HG03342 (cell line): ENCODE results near the gene ALPP.
"Not testable (repeated sequence)": the region's sequence is repeated elsewhere in the genome, so short reads cannot be mapped to it uniquely, and the experiment has no call there.

ENCODE experiments used
- ATAC-seq: cut with Tn5 transposase; IDR thresholded peaks from one replicate; pipeline ENCODE4 v1.9.1; 2021; ENCODE audit warnings: mild to moderate bottlenecking, moderate library complexity; ENCODE audit not compliant: unreplicated experiment

ALPP gene

DNA sequence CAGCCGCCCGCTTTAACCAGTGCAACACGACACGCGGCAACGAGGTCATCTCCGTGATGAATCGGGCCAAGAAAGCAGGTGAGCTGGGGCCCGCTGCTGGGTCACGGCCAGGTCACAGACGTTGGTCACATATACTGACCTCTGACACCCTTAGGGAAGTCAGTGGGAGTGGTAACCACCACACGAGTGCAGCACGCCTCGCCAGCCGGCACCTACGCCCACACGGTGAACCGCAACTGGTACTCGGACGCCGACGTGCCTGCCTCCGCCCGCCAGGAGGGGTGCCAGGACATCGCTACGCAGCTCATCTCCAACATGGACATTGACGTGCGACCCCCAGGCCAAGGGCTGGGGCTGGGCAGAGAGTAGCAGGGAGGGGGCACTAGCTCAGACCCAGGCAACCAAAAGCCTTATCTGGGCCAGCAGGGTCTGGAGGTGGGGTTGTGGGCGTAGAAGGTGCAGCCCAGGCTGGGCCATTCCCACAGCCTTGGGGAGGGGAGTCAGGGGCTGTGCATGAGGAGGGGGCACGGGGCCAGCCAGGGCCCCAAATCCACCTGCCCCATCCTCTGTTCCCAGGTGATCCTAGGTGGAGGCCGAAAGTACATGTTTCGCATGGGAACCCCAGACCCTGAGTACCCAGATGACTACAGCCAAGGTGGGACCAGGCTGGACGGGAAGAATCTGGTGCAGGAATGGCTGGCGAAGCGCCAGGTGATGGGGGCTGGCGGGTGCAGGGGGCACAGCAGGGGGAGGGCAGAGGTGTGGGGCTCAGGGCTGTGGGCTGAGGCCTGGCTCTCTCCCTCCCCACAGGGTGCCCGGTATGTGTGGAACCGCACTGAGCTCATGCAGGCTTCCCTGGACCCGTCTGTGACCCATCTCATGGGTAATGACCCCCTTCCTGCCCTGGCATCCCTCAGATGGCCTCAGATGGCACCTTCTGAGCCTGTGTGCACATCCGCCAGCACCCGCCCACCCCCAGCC, 1.3 kb downstream of the ALPP start:
- not testable (repeated sequence) for ATAC-seq

DNA sequence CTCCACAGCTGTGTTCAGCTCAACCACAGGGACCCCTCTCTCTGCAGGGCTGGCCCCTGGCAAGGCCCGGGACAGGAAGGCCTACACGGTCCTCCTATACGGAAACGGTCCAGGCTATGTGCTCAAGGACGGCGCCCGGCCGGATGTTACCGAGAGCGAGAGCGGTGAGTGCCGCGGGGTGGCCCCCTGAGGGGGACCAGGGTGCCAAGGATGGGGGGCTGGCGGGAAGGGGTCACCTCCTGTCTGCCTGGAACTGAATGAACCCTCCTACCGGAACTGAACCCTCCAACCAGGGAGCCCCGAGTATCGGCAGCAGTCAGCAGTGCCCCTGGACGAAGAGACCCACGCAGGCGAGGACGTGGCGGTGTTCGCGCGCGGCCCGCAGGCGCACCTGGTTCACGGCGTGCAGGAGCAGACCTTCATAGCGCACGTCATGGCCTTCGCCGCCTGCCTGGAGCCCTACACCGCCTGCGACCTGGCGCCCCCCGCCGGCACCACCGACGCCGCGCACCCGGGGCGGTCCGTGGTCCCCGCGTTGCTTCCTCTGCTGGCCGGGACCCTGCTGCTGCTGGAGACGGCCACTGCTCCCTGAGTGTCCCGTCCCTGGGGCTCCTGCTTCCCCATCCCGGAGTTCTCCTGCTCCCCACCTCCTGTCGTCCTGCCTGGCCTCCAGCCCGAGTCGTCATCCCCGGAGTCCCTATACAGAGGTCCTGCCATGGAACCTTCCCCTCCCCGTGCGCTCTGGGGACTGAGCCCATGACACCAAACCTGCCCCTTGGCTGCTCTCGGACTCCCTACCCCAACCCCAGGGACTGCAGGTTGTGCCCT, 2.9 kb downstream of the ALPP start:
- not testable (repeated sequence) for ATAC-seq

DNA sequence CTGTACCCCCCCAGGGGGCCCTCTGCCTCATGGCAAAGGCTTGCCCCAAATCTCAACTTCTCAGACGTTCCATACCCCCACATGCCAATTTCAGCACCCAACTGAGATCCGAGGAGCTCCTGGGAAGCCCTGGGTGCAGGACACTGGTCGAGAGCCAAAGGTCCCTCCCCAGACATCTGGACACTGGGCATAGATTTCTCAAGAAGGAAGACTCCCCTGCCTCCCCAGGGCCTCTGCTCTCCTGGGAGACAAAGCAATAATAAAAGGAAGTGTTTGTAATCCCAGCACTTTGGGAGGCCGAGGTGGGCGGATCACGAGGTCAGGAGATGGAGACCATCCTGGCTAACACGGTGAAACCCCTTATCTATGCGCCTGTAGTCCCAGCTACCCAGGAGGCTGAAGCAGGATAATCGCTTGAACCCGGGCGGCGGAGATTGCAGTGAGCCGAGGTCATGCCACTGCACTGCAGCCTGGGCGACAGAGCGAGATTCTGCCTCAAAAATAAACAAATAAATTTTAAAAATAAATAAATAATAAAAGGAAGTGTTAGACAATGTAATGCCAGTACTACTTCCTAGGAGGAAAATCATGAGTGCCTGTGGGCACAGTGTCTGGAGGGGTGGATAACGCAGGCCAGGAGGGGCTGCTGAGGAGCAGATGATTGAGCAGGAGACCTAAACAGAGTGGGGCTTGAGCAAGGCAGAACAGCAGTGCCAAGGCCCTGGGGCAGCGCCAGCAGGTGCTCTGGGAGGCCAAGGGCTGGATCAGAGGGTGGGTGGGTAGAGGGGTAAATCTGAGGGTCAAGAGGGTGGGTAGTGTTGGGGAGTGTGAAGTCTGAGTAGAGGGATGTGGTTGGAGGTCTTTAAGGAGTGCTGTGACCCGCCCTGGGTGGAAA, 4.0 kb downstream of the ALPP start:
- ATAC-seq: no peak

DNA sequence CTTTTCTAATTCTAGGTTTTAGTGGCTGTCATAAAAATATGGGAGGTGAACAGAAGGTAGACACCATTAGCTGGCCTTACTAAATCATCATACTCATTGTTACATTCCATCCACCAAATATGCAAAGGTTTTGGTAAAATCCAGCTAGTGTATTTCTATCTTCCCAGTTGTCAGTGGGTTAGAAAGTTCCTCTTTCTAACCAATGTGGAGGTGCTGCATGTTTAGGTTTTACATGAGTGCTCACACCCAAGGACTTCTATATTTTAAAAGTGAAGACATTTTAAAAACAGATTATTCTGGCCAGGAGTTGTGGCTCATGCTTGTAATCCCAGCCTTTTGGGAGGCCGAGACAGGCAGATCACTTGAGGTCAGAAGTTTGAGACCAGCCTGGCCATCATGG, 5.9 kb downstream of the ALPP start:
- ATAC-seq: no peak

DNA sequence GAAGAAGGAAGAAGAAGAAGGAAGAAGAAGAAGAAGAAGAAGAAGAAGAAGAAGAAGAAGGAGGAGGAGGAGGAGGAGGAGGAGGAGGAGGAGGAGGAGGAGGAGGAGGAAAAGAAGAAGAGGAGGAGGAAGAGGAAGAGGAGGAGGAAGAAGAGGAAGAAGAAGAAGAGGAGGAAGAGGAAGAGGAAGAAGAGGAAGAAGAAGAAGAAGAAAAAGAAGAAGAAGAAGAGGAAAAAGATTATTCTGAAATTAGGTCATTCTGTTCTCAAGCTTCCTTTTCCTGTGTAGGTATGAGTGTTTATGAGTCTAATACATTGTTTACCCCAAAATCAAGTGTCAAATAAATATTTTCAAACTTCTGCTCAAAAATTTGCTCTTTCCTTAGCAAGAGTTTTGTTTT, 6.5 kb downstream of the ALPP start:
- ATAC-seq: not testable (repeated sequence)

DNA sequence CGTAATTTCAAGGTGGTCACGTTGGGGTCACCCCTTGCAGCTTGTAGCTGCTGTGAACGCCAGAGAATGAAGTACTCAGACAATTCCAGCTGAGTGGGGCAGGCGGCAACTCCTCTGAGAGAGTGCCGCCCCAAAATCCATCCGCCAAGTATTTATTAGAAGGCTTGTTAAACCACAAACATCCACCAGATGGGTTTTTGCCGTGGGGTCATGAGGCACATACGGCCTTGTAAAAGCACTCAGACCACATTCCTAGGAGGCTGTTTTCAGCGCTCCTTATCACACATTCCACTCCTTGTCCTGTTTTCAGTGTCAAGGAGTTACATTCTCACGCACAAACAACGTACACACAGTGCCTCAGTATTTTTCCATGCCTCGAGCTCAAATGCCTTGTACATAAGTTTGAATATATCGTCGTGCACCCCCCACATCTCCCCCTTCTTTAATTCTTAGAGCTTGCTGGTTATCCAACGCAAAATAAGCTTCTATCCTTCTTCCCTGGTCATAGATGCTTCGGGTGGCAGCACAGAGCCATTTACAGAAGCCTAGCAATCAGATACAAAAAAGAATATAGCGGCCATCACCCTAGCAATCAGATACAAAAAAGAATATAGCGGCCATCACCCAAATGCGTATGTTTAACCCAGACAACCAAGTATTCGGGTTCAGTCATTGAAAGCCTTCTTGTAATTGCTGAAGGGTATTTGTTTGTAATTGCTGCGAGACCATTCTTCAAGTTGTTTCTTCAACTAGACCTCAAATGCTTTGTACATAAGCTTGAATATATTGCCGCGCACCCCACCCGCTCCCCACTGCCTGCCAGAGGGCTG, 7.3 kb downstream of the ALPP start:
- no peak for ATAC-seq

DNA sequence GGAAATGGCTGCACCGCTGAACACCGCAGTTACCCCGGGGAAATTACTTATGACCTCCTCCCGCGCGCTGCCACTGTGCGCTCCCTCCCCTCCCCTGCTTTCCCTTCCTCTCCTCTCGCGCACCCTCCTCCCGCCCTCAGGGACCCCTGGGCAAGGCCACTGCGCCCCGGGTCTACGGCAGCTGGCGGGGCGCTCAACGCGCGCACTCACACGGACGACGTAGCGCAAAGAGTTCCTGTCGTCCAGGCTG, 7.9 kb downstream of the ALPP start:
- ATAC-seq: no peak

DNA sequence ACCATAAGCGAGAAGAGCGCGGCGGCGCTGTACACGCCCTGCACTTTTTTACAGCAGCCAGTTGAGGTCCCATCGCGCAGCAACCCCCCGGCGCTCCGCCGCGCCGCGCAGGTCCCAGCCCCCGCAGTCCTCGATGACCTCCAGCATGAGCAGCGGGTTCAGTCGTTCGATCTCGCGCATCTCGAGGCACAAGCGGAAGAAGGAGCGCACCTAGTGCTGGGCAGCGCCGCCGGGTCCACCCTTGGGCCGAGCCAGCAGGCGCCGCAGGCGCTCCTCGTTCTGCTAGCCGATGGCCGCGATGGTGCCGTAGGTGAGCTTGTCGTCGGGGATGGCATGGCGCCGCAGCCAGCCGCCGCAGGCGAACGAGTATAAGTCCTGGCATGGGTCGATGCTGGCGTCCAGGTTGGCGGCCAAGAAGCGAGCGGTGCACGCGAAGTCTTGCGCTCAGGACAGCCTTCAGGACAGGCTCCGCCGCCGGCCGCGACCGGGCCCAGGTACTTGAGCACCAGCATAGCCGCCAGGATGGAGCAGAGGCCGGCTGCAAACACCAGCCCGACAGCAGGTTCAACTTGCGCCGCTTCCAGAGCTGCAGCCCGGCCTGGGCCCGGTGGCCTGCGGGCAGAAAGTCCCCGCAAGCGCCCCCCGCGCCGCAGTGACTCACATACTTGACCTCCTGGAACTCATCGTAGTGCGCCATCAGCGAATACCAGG, 8.3 kb downstream of the ALPP start:
- ATAC-seq: no peak

DNA sequence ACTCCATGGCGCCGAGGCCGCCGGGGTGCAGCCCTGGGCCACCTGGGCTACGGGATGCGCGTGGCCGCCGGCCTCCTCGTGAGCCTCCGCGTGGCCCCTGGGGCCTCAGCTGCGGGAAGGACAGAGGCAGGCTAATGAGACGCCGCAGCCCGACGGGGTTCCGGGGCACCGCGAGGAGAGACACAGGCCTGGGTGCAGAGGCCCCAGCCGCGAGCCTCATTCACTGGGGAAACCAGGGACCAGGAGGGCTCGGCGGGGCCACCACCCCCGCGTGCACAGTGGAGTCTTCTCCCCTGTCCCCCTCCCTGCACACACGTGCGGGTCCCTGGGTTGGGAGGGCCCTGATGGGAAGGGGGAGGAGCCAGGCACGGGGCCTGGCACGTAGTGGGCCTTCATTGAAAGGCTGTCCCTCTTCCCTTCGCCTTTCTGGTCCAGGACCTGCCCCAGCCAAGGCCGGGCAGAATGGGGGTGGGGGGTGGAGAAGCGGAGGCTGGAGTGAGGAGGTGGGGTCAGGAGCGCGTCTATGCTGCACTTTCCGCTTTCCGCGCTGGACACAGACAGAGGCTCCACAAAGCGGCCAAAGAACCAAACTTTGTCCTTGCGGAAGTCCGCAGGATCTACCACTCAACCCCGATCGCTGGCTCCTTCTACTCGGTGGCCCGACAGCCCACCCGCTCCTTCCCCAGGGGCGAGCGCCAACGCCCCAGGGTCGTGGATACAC, 9.1 kb downstream of the ALPP start:
- ATAC-seq: no peak

DNA sequence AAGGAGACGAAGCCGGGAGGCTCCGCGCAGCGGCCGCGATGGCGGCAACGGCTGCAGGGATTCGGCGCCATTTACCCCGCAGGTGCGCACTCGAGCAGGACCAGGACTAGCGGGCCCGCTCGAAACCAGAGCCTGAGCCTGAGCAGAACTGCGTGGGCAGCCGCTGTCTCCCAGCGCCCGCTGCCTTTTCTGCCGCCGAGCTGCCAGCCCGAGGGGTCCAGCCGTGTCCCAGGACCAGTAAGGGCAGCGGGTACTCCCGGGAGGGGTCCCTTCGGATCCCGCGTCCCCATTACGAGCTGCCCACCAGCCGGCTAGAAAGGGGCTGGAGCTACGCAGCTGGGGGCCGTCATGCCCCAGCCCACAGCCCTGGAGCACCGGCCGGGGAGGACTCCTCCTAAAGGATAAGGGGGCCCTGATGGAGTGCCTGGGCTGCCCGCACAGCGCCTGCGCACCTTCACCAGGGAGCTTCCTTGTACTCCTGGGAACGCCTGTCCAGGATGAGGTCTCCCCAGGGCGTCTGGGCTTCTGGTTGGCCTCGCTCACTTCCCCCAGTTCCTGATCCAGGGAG, 9.9 kb downstream of the ALPP start:
- no peak for ATAC-seq

DNA sequence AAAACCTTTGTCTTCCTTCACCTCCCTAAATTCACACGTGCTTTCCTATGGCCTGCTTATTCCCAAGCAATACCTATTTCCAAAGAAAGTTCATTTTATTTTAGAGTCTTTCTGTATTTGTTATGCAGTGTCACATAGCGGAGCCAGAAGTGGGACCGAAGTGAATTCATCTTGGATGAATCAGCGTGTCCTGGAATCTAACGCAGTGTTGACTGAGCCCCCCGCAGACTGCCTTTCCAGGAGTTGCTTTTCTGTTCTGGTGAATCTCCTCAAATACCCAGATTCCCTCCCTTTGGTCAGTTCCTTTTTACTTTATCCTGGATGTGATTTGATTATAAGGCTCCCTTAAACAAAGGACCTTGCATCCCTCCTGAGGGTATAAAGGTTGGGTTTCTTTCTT, 10.8 kb downstream of the ALPP start:
- no peak for ATAC-seq

DNA sequence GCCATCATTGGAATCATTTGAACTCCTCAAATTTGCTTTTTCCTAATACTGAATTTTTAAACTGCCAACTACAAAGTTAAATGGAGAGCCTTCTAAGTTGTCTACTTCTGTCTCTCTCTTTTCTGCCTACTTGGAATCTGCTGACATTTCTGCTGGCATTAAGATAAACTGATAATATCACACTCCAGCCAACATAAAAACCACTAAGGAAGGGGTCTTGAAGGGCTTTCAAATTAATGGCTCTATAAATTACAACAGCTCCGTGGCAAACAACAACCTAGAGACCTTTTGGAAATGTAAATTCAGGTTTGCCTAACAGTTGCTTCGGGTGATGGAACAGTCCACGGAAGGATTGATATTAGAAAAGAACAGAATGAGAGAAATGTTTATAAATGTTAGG, 12.1 kb downstream of the ALPP start:
- ATAC-seq: no peak

DNA sequence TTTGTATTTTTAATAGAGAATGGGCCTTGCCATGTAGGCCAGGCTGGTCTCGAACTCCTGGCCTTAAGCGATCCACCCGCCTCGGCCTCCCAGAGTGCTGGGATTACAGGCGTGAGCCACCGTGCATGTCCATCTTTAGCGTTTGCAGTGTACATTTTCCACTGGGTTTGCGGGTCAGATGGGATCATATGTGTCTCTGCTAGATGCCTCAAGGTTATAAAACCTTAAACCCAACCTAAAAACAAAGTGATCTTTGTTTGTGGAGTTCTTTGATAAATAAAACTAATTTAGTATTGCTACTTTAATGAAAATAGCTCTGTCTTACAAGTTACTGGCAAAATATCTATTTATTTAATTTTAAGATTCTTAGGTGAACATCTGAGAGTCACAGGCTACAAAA, 15.0 kb downstream of the ALPP start:
- ATAC-seq: no peak

DNA sequence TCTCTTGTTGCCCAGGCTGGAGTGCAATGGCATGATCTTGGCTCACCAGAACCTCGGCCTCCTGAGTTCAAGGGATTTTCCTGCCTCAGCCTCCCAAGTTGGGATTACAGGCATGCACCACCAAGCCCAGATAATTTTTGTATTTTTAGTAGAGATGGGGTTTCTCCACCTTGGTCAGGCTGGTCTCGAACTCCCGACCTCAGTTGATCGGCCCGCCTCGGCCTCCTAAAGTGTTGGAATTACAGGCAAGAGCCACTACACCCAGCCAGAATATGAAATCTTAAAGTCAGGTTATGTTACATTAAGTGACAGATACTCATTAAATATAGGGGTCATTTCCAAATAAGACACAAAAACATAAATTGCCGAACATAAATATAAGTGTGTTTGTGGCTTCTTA, 15.9 kb downstream of the ALPP start:
- ATAC-seq: not testable (repeated sequence)

DNA sequence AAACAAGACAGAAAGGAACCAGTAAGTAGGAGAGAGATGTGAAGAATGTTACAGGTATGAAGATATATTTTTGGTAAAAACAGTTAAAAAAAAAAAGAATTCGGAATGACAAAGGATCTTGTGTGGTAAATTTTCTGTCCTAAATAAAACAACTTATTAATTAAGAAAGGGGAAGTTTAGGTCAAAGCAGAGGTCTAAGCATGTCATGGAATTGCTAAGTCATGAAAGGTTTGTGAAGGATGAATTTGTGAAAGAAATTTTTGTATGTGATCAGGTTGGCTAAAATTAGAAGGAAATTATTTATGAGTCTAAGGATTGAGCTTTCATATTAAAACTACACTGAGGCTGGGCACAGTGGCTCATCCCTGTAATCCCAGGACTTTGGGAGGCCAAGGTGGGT, 17.0 kb downstream of the ALPP start:
- ATAC-seq: no peak

DNA sequence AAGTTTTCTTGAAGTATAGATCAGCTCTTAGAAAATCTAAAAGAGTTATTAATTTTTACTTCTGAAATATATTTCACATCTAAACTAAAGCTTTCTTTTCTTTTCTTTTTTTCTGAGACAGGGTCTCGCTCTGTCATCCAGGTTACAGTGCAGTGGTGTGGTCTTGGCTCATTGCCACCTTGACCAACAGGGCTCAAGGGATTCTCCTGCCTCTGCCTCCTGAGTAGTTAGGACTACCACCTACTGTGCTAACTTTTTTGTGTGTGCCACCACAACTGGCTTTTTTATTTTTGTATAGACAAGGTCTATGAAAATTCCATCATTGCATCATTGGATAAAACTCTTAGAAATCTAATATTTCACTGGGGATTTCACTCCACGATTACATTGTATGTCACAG, 18.1 kb downstream of the ALPP start:
- no peak for ATAC-seq

DNA sequence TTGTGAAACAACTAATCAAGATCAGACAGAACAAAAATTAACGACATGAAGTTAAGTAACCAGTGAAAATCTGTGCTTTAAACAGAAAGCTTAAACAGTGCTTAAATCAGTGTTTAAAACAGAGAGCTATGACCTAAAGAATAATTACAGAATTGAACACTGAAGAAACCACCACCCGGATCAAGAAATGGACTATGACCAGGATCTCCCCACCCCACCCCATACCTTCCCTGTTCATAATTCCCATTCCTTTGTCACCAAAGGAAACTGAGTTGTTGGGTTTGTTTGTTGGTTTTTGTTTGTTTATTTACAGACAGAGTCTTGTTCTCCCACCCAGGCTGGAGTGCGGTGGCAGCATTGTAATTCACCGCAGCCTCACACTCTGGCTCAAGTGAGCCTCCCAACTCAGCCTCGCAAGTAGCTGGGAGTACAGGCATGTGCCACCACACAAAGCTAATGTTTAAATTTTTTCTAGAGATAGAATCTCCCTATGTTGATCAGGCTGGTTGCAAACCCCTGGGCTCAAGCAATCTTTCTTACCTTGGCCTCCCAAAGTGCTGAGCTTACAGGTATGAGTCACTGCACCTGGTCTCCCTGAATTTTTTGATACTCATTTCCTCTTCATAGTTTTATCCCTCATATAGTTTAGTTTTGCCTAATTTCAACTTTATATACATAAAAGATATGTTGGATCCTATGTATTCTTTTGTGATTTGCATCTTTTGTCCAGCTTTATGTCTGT, 19.9 kb downstream of the ALPP start:
- no peak for ATAC-seq
